Glomerular visceral epithelial cell (primary cell): ENCODE results near the gene NEK11.

ENCODE experiments used
- DNase-seq: peaks from one replicate; pipeline ENCODE4 v3.0.0-alpha.2; 2016; ENCODE audit errors: extremely low spot score

NEK11 gene

GRCh38 chr3:131141770-131142169 is 115.1 kb downstream of the NEK11 start:
- DNase-seq = no peak

- DNase-seq = no peak
These were observed 115.9 kb downstream of the NEK11 start for GRCh38 chr3:131142580-131142979.

- no peak for DNase-seq
These were observed 117.1 kb downstream of the NEK11 start for GRCh38 chr3:131143802-131144201.

GRCh38 chr3:131147534-131147933 is 120.9 kb downstream of the NEK11 start:
- no peak for DNase-seq

- DNase-seq = no peak
These were observed 131.8 kb downstream of the NEK11 start for GRCh38 chr3:131158434-131158833.

- no peak for DNase-seq
These were observed 135.8 kb downstream of the NEK11 start for GRCh38 chr3:131162516-131162915.

- DNase-seq = no peak
These were observed 141.2 kb downstream of the NEK11 start for GRCh38 chr3:131167867-131168266.

- DNase-seq = no peak
These were observed 142.7 kb downstream of the NEK11 start for GRCh38 chr3:131169331-131169730.

- DNase-seq = no peak
These were observed 146.0 kb downstream of the NEK11 start for GRCh38 chr3:131172502-131173200.

- DNase-seq = peak; percentile 2
These were observed 148.1 kb downstream of the NEK11 start for GRCh38 chr3:131174752-131175151.

- no peak for DNase-seq
These were observed 152.2 kb downstream of the NEK11 start for GRCh38 chr3:131178710-131179375.

- no peak for DNase-seq
These were observed 166.0 kb downstream of the NEK11 start for GRCh38 chr3:131192701-131193100.

GRCh38 chr3:131193641-131194238 is 167.1 kb downstream of the NEK11 start:
- no peak for DNase-seq

- DNase-seq = no peak
These were observed 168.1 kb downstream of the NEK11 start for GRCh38 chr3:131194816-131195215.

GRCh38 chr3:131200636-131201199 is 174.0 kb downstream of the NEK11 start:
- no peak for DNase-seq

GRCh38 chr3:131216330-131216729 is 189.7 kb downstream of the NEK11 start:
- DNase-seq = no peak

- DNase-seq = peak; percentile 73
These were observed 190.1 kb downstream of the NEK11 start for GRCh38 chr3:131216801-131217200.

GRCh38 chr3:131217296-131217741 is 190.6 kb downstream of the NEK11 start:
- DNase-seq = no peak

- peak; percentile 47 for DNase-seq
These were observed 191.5 kb downstream of the NEK11 start for GRCh38 chr3:131218196-131218595.

- no peak for DNase-seq
These were observed 195.1 kb downstream of the NEK11 start for GRCh38 chr3:131221731-131222130.

GRCh38 chr3:131222599-131222998 is 195.9 kb downstream of the NEK11 start:
- no peak for DNase-seq

GRCh38 chr3:131223373-131224289 is 197.0 kb downstream of the NEK11 start:
- no peak for DNase-seq
